Measurements from ENCODE around the gene MYCL. TPM values are rescaled to one million over a fixed set of nuclear protein-coding genes. Genes with fewer than 3 reads are reported as not detected.

Gene MYCL
- total and polyA plus RNA-seq, 2 of the 13 experiments (the other 11 are each of a cell fraction or from before 2014, with no cell fraction given): 0.31 to 1.7 TPM

DNA sequence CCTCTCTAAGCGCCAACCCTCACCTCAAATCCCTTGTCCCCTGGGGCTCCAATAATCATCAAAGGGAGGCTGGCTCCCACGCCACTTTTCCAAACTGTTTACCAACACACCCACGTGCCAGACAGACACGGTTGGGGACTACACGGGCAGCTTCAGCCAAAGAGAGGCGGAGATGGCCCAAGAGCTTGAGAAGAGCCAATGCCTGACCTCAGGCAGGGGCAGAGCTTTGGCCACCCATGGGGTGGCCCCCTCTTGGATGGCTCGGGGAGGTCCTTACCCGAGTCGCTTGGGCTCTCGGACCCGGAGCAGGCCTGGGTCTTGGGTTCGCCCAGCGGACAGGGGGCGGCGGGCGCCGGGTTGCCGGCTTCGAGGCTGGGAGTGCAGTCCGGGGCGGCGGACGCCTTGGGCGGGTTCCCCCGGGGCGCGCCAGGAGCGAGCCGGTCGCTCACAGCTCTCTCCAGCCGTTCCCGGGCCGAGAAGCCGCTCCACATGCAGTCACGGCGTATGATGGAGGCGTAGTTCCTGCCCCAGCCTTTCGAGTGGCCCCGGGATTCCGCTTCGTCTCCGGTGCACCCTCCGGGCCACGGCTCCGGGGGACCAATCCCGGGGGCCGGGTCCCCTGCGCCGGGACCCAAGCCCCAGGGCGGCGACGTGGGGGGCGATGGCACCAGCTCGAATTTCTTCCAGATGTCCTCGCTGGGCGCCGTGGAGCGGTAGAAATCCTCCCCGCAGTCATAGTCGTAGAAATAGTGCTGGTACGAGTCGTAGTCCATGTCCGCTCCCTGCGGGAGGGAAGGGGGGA is 854 bp downstream of the MYCL start (continued):
- no peak for TF ChIP-seq ZNF101 (CRISPR knock-in tag; IDR thresholded peaks at IDR 0.05; ENCODE audit: borderline replicate concordance, low read depth)
- 0 out of 2 replicates have a peak, but pooled peaks have one; percentile 41 for TF ChIP-seq NAIF1 (CRISPR knock-in tag; IDR thresholded peaks at IDR 0.05; ENCODE audit: borderline replicate concordance)
- TF ChIP-seq ZNF253 (CRISPR knock-in tag; IDR thresholded peaks at IDR 0.05; ENCODE audit: borderline replicate concordance): no peak
- no peak for TF ChIP-seq ZNF598 (CRISPR knock-in tag; IDR thresholded peaks at IDR 0.05; ENCODE audit: borderline replicate concordance)
- TF ChIP-seq, protein P1, sequence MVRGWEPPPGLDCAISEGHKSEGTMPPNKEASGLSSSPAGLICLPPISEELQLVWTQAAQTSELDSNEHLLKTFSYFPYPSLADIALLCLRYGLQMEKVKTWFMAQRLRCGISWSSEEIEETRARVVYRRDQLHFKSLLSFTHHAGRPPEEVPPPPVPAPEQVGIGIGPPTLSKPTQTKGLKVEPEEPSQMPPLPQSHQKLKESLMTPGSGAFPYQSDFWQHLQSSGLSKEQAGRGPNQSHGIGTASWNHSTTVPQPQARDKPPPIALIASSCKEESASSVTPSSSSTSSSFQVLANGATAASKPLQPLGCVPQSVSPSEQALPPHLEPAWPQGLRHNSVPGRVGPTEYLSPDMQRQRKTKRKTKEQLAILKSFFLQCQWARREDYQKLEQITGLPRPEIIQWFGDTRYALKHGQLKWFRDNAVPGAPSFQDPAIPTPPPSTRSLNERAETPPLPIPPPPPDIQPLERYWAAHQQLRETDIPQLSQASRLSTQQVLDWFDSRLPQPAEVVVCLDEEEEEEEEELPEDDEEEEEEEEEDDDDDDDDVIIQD (CRISPR knock-in tag; IDR thresholded peaks at IDR 0.05; ENCODE audit: low read depth): no peak
- TF ChIP-seq, protein P2, sequence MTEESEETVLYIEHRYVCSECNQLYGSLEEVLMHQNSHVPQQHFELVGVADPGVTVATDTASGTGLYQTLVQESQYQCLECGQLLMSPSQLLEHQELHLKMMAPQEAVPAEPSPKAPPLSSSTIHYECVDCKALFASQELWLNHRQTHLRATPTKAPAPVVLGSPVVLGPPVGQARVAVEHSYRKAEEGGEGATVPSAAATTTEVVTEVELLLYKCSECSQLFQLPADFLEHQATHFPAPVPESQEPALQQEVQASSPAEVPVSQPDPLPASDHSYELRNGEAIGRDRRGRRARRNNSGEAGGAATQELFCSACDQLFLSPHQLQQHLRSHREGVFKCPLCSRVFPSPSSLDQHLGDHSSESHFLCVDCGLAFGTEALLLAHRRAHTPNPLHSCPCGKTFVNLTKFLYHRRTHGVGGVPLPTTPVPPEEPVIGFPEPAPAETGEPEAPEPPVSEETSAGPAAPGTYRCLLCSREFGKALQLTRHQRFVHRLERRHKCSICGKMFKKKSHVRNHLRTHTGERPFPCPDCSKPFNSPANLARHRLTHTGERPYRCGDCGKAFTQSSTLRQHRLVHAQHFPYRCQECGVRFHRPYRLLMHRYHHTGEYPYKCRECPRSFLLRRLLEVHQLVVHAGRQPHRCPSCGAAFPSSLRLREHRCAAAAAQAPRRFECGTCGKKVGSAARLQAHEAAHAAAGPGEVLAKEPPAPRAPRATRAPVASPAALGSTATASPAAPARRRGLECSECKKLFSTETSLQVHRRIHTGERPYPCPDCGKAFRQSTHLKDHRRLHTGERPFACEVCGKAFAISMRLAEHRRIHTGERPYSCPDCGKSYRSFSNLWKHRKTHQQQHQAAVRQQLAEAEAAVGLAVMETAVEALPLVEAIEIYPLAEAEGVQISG (CRISPR knock-in tag; IDR thresholded peaks at IDR 0.05): peak; percentile 13; the same call in 1 of the 2 replicates
- no peak for TF ChIP-seq XBP1 (CRISPR knock-in tag; IDR thresholded peaks at IDR 0.05)
- TF ChIP-seq ARHGAP35 (CRISPR knock-in tag; IDR thresholded peaks at IDR 0.05; ENCODE audit: borderline replicate concordance): 0 out of 2 replicates have a peak, but pooled peaks have one; percentile 12
- no peak for TF ChIP-seq NFE2 (CRISPR knock-in tag; IDR thresholded peaks at IDR 0.05)
- peak; percentile 26 for TF ChIP-seq HNRNPLL (IDR thresholded peaks at IDR 0.05; ENCODE audit: low read depth, low read length, poor library complexity, severe bottlenecking)
- TF ChIP-seq ZNF703 (CRISPR knock-in tag; IDR thresholded peaks at IDR 0.05; ENCODE audit: borderline replicate concordance): no peak
- TF ChIP-seq PHF20 (CRISPR knock-in tag; IDR thresholded peaks at IDR 0.05): 0 out of 2 replicates have a peak, but pooled peaks have one; percentile 36
- no peak for TF ChIP-seq ZNF225 (CRISPR knock-in tag; IDR thresholded peaks at IDR 0.05)
- TF ChIP-seq, protein P3, sequence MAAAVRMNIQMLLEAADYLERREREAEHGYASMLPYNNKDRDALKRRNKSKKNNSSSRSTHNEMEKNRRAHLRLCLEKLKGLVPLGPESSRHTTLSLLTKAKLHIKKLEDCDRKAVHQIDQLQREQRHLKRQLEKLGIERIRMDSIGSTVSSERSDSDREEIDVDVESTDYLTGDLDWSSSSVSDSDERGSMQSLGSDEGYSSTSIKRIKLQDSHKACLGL (CRISPR knock-in tag; IDR thresholded peaks at IDR 0.05): 0 out of 2 replicates have a peak, but pooled peaks have one; percentile 22
- TF ChIP-seq SCMH1 (CRISPR knock-in tag; IDR thresholded peaks at IDR 0.05; ENCODE audit: borderline replicate concordance): no peak
- TF ChIP-seq, protein P4, sequence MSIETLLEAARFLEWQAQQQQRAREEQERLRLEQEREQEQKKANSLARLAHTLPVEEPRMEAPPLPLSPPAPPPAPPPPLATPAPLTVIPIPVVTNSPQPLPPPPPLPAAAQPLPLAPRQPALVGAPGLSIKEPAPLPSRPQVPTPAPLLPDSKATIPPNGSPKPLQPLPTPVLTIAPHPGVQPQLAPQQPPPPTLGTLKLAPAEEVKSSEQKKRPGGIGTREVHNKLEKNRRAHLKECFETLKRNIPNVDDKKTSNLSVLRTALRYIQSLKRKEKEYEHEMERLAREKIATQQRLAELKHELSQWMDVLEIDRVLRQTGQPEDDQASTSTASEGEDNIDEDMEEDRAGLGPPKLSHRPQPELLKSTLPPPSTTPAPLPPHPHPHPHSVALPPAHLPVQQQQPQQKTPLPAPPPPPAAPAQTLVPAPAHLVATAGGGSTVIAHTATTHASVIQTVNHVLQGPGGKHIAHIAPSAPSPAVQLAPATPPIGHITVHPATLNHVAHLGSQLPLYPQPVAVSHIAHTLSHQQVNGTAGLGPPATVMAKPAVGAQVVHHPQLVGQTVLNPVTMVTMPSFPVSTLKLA (IDR thresholded peaks at IDR 0.05): peak; percentile 28; the same call in 1 of the 2 replicates
- TF ChIP-seq, protein P5, sequence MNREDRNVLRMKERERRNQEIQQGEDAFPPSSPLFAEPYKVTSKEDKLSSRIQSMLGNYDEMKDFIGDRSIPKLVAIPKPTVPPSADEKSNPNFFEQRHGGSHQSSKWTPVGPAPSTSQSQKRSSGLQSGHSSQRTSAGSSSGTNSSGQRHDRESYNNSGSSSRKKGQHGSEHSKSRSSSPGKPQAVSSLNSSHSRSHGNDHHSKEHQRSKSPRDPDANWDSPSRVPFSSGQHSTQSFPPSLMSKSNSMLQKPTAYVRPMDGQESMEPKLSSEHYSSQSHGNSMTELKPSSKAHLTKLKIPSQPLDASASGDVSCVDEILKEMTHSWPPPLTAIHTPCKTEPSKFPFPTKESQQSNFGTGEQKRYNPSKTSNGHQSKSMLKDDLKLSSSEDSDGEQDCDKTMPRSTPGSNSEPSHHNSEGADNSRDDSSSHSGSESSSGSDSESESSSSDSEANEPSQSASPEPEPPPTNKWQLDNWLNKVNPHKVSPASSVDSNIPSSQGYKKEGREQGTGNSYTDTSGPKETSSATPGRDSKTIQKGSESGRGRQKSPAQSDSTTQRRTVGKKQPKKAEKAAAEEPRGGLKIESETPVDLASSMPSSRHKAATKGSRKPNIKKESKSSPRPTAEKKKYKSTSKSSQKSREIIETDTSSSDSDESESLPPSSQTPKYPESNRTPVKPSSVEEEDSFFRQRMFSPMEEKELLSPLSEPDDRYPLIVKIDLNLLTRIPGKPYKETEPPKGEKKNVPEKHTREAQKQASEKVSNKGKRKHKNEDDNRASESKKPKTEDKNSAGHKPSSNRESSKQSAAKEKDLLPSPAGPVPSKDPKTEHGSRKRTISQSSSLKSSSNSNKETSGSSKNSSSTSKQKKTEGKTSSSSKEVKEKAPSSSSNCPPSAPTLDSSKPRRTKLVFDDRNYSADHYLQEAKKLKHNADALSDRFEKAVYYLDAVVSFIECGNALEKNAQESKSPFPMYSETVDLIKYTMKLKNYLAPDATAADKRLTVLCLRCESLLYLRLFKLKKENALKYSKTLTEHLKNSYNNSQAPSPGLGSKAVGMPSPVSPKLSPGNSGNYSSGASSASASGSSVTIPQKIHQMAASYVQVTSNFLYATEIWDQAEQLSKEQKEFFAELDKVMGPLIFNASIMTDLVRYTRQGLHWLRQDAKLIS (CRISPR knock-in tag; IDR thresholded peaks at IDR 0.05): no peak
